Chondrocyte (in vitro differentiated cells): Measurements from ENCODE around the gene RFX6. TPM values are rescaled to one million over a fixed set of nuclear protein-coding genes. Genes with fewer than 3 reads are reported as not detected.

Experiments
- DNase-seq: peaks from one replicate; pipeline ENCODE4 v3.0.0; 2021; ENCODE audit warnings: mixed read lengths, low spot score
- H3K27ac Mint-ChIP-seq: one replicate; pipeline ENCODE4 v1.8.0; 2021; ENCODE audit warnings: mild to moderate bottlenecking, moderate library complexity, mixed read lengths; ENCODE audit not compliant: unreplicated experiment
- H3K27me3 Mint-ChIP-seq: 2 replicates; pipeline ENCODE4 v1.8.0; 2021; ENCODE audit warnings: low read depth, mixed read lengths
- H3K36me3 Mint-ChIP-seq: 2 replicates; pipeline ENCODE4 v1.8.0; 2021; ENCODE audit warnings: low read depth, mixed read lengths
- H3K4me1 Mint-ChIP-seq: 2 replicates; pipeline ENCODE4 v1.8.0; 2021; ENCODE audit warnings: low read depth, mild to moderate bottlenecking, mixed read lengths
- H3K4me3 Mint-ChIP-seq: one replicate; pipeline ENCODE4 v1.8.0; 2021; ENCODE audit warnings: mild to moderate bottlenecking, moderate library complexity, mixed read lengths; ENCODE audit not compliant: unreplicated experiment
- H3K9me3 Mint-ChIP-seq: 2 replicates; pipeline ENCODE4 v1.8.0; 2021; ENCODE audit warnings: low read depth, mixed read lengths
- total RNA-seq: library from RNA; stranded (reverse); gene quantifications from 3 replicates; pipeline ENCODE4 v1.2.1, GENCODE V29; 2021
- TF ChIP-seq, protein P1 (sequence below): fragments of 200-600 bp; sonication (generic); IDR thresholded peaks from 2 replicates; pipeline ENCODE4 v1.5.0; 2021; ENCODE audit warnings: antibody characterized with exemption, mild to moderate bottlenecking, moderate library complexity

RFX6 gene
- total RNA-seq, 1 donor from 2014 or later, result not detected

DNA sequence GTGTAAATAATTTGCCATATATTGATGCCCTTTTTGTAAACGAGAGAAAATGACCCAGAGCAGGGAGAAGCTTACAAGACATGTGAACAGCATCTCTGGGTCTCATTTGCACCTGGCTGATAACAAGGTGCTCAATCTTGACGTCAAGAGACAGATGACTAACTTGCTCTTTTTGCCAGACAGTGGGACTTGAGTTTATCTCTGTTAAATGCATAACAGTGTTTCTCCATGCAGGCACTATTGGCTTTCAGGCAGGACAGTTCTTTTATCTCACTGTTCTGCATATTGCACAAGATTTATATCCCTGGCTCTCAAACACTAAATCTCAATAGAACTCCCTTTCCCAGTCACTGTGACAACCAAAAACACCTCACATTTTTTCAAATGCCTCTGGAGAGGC, 56.4 kb downstream of the RFX6 start:
- Mint-ChIP-seq H3K27ac (no peak overlapping the region), H3K4me1 (no peaks in the 10 kb centered on the region)

DNA sequence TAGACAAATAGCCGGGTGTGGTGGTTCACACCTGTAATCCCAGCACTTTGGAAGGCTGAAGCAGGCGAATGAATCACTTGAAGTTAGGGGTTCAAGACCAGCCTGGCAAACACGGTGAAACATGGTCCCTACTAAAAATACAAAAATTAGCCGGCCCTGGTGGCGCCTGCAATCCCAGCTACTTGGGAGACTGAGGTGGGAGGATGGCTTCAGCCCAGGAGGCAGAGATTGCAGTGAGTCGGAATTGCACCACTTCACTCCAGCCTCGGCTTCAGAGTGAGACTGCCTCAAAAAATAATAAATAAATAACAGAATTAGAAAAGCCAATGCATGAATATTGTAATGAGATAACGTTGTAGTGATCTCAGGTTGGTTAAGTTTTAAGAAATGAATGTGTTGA, 61.3 kb downstream of the RFX6 start:
- DNase-seq, result no peak
- Mint-ChIP-seq H3K9me3 (no peaks in the 10 kb centered on the region), H3K27ac (no peak overlapping the region), H3K36me3 (no peaks in the 10 kb centered on the region), H3K4me3 (no peak overlapping the region), H3K27me3 (peaks cover 20% of the 10 kb centered on the region), H3K4me1 (no peaks in the 10 kb centered on the region)
- TF ChIP-seq, protein P1, sequence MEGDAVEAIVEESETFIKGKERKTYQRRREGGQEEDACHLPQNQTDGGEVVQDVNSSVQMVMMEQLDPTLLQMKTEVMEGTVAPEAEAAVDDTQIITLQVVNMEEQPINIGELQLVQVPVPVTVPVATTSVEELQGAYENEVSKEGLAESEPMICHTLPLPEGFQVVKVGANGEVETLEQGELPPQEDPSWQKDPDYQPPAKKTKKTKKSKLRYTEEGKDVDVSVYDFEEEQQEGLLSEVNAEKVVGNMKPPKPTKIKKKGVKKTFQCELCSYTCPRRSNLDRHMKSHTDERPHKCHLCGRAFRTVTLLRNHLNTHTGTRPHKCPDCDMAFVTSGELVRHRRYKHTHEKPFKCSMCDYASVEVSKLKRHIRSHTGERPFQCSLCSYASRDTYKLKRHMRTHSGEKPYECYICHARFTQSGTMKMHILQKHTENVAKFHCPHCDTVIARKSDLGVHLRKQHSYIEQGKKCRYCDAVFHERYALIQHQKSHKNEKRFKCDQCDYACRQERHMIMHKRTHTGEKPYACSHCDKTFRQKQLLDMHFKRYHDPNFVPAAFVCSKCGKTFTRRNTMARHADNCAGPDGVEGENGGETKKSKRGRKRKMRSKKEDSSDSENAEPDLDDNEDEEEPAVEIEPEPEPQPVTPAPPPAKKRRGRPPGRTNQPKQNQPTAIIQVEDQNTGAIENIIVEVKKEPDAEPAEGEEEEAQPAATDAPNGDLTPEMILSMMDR, result no peak

More for the DNA sequence above, 56.4 kb downstream of the RFX6 start:
- Mint-ChIP-seq H3K27me3 (peaks cover 11% of the 10 kb centered on the region), H3K4me3 (no peak overlapping the region), H3K9me3 (no peaks in the 10 kb centered on the region), H3K36me3 (no peaks in the 10 kb centered on the region)
- no peak for DNase-seq
- TF ChIP-seq, protein P1, result no peak

DNA sequence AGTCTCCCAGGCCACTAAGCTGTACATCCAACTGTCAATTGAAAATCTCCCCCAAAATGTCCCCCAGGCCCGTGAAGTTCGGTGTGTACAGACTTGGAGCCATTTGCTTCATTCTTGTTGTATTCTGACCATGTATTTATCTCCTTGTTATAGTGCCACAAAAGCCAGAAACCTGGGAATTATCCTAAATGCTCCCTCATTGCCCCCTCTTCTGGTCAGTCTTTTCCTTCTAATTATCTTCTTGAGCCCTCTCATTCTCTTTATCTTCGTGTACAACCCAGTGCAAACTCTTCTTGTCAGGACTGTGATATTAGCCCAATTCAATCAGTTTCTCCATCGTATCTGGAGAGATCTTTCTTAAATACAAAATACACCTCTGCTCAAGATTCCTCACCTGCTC, 64.7 kb downstream of the RFX6 start:
- TF ChIP-seq, protein P1, result no peak
- Mint-ChIP-seq H3K36me3 (no peaks in the 10 kb centered on the region), H3K9me3 (no peaks in the 10 kb centered on the region), H3K4me3 (no peak overlapping the region), H3K4me1 (no peaks in the 10 kb centered on the region), H3K27ac (no peak overlapping the region), H3K27me3 (peaks cover 30% of the 10 kb centered on the region)
- DNase-seq, result no peak

DNA sequence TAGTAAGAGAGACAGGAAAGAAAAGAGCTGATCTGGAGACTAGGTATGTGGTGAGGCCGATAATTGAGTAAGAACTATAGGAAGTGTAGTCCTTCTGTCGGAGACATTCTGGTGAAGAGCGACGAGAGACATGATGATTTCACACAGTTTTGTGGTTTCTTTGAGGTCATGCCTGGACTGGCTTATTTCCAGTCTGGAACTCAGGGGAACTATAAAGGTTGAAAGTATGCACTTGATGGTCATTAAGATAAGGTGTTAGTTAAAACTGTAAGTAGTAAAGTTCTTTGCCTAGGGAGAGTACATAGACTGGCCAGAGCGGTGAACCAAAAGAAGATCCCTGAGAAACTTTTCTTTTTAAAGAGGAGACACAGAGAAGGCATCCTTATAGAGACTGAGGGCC, 68.8 kb downstream of the RFX6 start:
- DNase-seq, result no peak
- Mint-ChIP-seq H3K4me3 (no peak overlapping the region), H3K27ac (no peak overlapping the region), H3K9me3 (no peaks in the 10 kb centered on the region), H3K36me3 (no peaks in the 10 kb centered on the region), H3K27me3 (peaks cover 33% of the 10 kb centered on the region), H3K4me1 (no peaks in the 10 kb centered on the region)
- TF ChIP-seq, protein P1, result no peak

DNA sequence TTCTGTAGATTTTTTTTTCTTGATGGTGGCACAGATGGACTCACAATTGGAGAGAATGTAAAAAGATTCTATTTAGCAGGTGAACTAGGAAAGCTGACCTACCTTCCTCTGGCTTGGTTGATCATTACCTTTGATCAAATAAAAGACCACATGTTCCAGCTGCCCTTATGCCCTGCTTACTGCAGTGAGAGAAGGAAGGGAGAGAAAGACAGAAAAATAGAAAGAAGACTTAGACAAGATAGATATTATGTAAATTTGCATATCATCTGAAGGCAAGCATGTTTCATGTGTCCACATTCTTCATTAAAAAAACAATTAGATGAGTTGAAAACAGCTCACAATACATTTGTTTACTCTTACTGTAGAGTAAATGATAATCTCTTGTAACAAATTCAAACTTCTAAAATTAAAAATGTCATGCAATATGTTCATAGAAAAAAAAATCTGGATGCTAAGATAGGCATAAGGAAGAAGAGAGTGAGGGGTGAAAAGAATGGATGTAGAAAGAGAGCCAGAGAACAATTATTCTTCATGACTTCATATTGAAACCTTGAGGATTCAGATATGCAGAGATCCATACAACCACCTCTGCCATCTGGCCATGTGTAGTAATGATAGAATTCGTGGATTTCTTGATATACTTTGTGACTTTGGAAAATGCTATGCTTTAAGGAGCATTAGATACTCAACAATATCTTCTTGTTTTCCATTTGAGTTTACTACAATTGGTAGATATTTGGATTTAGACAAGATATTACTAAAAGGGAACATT, 71.7 kb downstream of the RFX6 start:
- H3K36me3 Mint-ChIP-seq, result no peaks in the 10 kb centered on the region
- no peaks in the 10 kb centered on the region for H3K9me3 Mint-ChIP-seq

More for the DNA sequence above, 71.7 kb downstream of the RFX6 start:
- no peaks in the 10 kb centered on the region for H3K4me1 Mint-ChIP-seq
- no peak overlapping the region for H3K4me3 Mint-ChIP-seq
- TF ChIP-seq, protein P1, result no peak
- H3K27me3 Mint-ChIP-seq, result peaks cover 24% of the 10 kb centered on the region
- no peak for DNase-seq
- H3K27ac Mint-ChIP-seq, result no peak overlapping the region
